Tibial nerve (tissue), 3 donors: ENCODE data around the gene OGA.

Experiments
- CTCF ChIP-seq, 5 experiments: fragments of 200-600 bp in 3 of 5; fragments of 450-650 bp in 2 of 5; sonication (generic) in 3 of 5; IDR thresholded peaks; one replicate each; pipeline ENCODE4 v1.5.1; 2016 to 2019; ENCODE audit warnings: antibody characterized with exemption in 5 of 5, mild to moderate bottlenecking in 3 of 5, moderate library complexity in 2 of 5
- POLR2A ChIP-seq, 2 donors: fragments of 450-650 bp; IDR thresholded peaks; one replicate each; pipeline ENCODE4 v1.6.1; 2017; ENCODE audit warnings: antibody characterized with exemption in 2 of 2, mild to moderate bottlenecking in 2 of 2, moderate library complexity in 2 of 2

- TF ChIP-seq POLR2A (IDR thresholded peaks at IDR 0.05) (no peak), CTCF (IDR thresholded peaks at IDR 0.05) (no peak)
Measured at GRCh38 chr10:101858723-101859500, 40.7 kb upstream of the OGA start.
